ENCODE data around the gene MVB12B. TPM values are rescaled to one million over a fixed set of nuclear protein-coding genes. Genes with fewer than 3 reads are reported as not detected.

Gene MVB12B
- total RNA-seq, 1 experiment from 2014 or later: 5.8 TPM

- Histone ChIP-seq H3K79me2 (ENCODE audit: insufficient read depth, low read length) (no peaks in the 10 kb centered on the region), H3K18ac (ENCODE audit: insufficient read length, low read depth, low read length) (no peak overlapping the region), H3K4me1 (ENCODE audit: insufficient read depth, low read length) (peaks cover 8% of the 10 kb centered on the region; the same call in 1 of the 2 replicates), H2BK20ac (ENCODE audit: low read depth, low read length, poor library complexity, severe bottlenecking) (no peak overlapping the region), H3K14ac (ENCODE audit: insufficient read depth, low read length) (no peak overlapping the region), H3K9ac (ENCODE audit: extremely low read depth, insufficient read length, low read length) (no peak overlapping the region), H4K8ac (replicated peaks; ENCODE audit: insufficient read length, low read depth, low read length) (no peak overlapping the region), H3K56ac (ENCODE audit: insufficient read length, low read depth, low read length) (no peak overlapping the region), H4K20me1 (ENCODE audit: control insufficient read depth, insufficient read depth, insufficient read length) (no peaks in the 10 kb centered on the region), H3K27me3 (ENCODE audit: insufficient read depth, low read length) (no peaks in the 10 kb centered on the region), H3K27ac (ENCODE audit: insufficient read length, low read depth, low read length) (no peak overlapping the region), H2BK120ac (ENCODE audit: low read depth, low read length, poor library complexity, severe bottlenecking) (no peak overlapping the region), H4K5ac (ENCODE audit: insufficient read length, low read depth, low read length) (no peak overlapping the region), H2BK12ac (ENCODE audit: insufficient read length, low read depth, low read length) (no peak overlapping the region), H3T11ph (ENCODE audit: low read length) (no peak overlapping the region), H3K4me2 (ENCODE audit: insufficient read depth, insufficient read length, low read length) (no peak overlapping the region), H2BK15ac (ENCODE audit: low read depth, low read length) (no peak overlapping the region), H2BK5ac (ENCODE audit: insufficient read length, low read length) (no peak overlapping the region), H3K23me2 (ENCODE audit: insufficient read length, low read depth, low read length, poor library complexity, severe bottlenecking) (no peaks in the 10 kb centered on the region), H3K4ac (ENCODE audit: low read depth, low read length) (no peak overlapping the region), H3K23ac (ENCODE audit: insufficient read length, low read depth, low read length) (no peak overlapping the region), H2AFZ (ENCODE audit: low read length) (no peak overlapping the region), H2AK5ac (ENCODE audit: insufficient read length, low read length) (no peak overlapping the region), H3K79me1 (ENCODE audit: insufficient read depth, low read depth, low read length, poor library complexity, severe bottlenecking) (no peaks in the 10 kb centered on the region), H4K91ac (ENCODE audit: insufficient read length, low read depth, low read length) (no peak overlapping the region), H3K9me3 (ENCODE audit: control insufficient read depth, low read depth, low read length) (no peaks in the 10 kb centered on the region)
- H3K9me3 Mint-ChIP-seq: no peaks in the 10 kb centered on the region
- no peak for DNase-seq
- no peaks in the 10 kb centered on the region for H3K27me3 Mint-ChIP-seq (ENCODE audit: low read depth)
- peaks cover 55 to 61% of the 10 kb centered on the region in 2 experiments for H3K4me1 Mint-ChIP-seq
- no peak overlapping the region; a peak in 1 of 7 replicates for H3K27ac Mint-ChIP-seq
- no peak overlapping the region for H3K4me3 Mint-ChIP-seq
- whole genome bisulfite sequencing (ENCODE audit: extremely low coverage, insufficient read length, low lambda C conversion rate): no CpG with 5 or more reads among the region's 2 CpGs
- TF ChIP-seq CTCF (conservative IDR thresholded peaks at IDR 0.05): no peak
- no peaks in the 10 kb centered on the region for H3K36me3 Mint-ChIP-seq (ENCODE audit: insufficient read depth in 1 of 3, low read depth in 3 of 3)
Observed at GRCh38 chr9:126377176-126377509, 50.5 kb downstream of the MVB12B start.
